ENCODE data around the gene TAF3.

TAF3 gene

DNA sequence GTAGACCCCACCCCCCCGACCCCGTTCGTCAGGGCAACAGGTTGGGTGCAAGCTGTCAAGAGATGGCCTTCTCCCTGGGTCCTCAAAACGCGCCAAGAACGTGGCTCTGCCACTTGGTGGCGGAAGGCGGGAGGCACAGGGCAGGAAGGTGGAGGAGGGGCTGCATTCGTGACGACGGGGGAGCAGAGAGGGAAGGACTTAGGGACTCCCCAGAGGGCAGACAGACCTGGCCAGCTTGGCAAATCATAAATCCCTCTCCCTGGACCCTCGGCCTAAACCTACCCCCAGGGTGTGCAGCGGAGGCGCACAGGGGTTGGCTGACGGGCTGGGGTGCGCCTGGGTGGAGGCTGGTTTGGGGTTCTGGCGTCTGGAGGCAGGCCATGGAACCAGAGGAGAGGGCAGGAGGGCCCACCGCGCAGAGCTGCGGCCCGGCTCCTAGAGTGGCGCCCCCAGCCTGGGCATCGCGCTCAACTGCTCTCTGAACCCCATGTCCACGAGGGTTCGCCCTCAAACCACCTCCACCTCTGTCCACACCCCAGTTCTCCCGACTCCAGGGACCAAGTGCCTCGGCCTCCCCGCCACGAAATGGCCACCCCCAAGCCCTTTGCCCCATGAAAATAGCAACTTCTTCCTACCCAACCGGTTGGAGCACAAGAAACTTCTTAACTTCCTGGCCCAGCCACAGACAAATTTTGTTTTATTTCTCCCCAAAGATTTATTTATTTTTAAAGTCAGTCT, 225.4 kb downstream of the TAF3 start:
- in situ Hi-C loops (cut with HindIII; ENCODE audit: low sequenced_read_pairs), result no loop called here

DNA sequence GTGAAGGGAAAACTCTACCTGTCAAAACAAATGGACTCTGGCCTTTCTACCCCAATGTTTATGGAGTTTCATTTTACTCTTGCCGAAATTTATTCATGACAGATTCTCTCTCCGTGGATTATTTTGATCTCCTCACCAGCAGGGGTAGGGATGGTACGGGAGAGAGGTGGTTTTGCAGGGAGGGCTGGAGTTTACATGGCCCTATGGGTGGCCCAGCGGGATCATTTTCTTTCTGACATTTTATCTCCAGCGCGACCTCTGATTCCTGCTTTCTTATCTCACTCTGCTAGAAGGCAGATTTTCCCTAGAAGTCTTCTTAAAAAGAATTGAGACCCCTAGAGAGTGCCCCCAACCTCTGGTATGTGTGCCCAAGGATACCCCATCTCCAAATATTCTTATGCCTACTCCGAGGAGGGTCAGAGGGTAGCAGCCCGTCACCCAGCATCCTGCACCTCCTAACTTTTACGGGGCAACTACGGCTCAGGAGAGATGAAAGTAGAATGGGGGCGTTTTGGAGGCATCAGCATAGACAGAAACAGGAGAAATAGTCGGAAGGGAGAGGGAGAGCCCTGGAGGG, 226.1 kb downstream of the TAF3 start:
- in situ Hi-C loops (cut with HindIII; ENCODE audit: low sequenced_read_pairs), result no loop called here

DNA sequence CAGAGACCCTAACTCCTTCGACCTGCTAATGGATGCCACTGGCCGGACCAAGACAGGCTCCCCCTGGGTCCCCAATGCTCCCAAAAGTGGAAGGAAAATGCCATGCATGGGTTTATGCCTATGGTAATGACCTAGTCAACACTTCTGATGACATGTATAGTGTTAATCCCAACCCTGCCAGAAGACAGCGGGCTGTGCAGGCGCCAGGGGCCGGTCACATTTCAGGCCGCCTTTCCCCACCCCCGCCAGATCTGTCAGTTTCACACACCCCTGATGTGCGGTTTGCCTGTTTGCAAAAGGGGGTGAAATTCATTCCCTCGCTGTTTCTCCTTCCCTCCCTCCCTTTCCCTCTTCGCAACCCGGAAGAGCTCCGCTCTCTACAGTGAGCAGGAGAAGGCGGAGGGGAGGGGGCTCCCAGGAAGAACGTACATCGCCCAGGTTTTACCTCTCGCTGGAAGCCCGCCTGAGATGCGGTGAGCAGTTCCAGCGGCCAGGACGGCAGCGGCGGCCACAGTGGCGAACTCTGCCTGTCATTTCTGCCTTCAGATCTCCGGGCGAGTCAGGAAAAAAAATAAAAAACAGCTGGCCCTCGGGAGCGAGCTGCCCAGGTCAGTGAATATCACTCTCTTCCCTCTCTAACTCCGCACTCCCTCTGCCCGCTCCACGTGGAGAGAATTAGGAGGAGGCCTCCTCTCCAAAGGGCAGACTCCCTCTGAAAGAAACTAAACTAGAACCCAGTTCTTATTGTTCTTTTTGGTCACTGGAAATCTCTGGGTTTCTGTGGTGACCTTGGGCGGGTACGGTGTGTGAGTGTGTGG, 226.8 kb downstream of the TAF3 start:
- in situ Hi-C loops (cut with HindIII; ENCODE audit: low sequenced_read_pairs), result no loop called here

GRCh38 chr10:8045726-8046494, 227.6 kb downstream of the TAF3 start:
- in situ Hi-C loops (cut with HindIII; ENCODE audit: low sequenced_read_pairs), result no loop called here

DNA sequence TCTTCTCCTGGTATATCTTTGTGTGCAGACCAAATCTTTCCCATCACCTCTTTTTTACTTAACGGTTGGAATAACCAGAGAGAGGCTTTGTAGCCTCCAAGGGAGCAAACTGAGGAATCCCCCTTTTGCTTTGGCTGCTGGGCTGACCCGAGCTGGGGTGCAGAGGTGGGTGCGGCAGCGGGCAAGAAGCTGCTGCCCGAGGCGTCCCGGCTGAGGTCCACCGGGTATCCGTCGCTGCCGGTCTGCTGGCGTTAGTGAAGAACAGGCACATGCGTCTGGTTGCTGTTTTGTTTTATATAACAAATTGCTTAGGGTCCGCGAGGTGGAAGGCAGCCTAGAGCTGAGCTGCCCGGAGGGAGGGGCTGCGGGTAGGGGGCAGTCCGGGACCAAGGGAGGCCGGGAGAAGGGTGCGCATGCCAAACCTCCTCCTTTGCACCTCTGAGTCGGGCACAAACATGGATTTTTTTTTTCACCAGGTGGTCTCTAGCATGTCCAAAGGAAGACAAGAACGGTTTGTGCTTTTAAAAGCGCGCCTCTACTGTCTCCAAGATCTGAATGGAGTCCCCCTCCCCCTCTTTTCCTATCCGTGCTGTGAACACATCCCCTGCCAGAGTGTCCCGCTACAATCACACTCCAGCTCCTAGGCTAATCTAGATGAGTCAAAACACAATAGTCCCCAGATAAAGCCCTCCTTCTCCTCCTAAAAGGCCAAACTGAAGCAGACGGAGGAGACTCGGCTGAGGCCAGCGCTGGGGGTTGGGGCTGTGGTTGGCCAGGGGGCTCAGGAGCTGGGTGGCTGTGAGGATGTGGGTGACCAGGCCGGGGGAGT, 229.4 kb downstream of the TAF3 start:
- in situ Hi-C loops (cut with HindIII; ENCODE audit: low sequenced_read_pairs), result no loop called here

DNA sequence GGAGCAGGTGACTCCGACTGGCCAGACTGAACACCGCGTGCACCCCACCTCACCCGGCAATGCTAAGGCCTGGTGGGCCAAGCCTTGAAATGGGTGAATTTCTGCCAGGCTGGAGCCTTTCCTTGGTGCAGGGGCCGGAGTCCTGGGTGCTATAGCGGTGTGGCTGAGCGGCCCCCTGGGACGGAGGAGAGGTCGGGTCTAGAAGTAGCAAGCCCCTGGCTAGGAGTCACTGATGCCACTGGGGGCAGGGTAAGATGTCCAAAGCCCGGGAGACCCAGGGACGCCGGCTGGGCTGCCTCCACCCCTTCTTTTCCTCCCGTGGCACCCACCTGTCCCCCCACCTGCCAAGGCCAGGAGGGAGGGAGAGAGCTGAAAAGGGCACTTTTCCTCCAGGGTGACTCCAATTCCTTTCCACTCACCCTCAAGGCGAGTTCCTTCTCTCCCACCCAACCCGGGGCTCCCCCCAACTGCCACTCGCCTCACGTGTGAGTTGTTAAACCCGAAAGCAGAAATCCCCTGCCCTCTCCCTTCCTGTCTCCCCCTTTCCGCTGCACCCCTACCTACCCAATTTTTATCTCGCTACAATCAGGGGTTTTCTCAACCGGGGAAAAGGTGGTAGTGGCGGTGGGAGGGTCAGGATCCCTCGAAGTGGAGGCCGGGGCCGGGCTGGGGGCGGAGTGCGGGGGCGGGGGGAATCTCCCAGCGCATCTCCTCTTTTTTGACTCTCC, 230.1 kb downstream of the TAF3 start:
- in situ Hi-C loops (cut with HindIII; ENCODE audit: low sequenced_read_pairs), result no loop called here

DNA sequence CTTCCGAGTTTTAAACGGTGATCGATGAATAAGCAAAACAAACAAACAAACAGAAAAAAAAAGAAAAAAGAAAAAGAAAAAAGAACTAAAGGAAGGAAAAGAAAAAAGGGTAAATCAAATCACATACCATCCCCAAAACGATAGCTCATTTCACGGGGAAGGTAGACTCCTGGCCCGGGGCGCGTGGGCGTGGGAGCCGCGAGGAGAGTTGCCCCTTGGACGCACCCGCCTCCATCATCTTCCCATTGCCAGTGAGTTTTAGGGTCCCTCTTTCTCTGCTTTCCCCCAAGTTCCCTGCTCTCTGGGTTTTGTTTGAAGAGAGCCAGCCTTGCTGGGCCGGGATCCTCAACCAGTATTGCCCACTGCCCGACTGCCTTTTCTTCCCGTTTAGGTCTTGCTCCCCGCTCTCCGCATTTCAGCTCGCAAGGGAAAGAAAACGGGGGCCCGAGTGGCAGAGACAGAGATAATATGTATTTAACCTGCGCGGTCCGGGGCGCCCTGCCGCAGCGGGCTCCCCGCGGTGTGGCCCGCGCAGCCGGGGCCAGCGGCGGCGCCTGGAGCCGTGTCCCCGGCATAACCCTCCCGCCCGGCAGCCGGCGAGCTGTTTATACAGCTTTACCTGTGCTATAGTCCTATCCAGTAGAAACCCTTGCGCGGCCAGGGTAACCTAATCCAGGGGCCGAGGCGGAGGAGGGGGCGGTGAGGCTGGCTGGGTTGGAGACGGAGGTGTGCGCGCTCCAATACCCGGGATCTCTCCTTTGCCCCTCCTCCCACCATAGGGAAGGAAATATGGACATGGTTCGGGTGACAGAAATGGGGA, 230.9 kb downstream of the TAF3 start:
- in situ Hi-C loops (cut with HindIII; ENCODE audit: low sequenced_read_pairs), result no loop called here

- in situ Hi-C loops (cut with HindIII; ENCODE audit: low sequenced_read_pairs), result no loop called here
These were observed 231.7 kb downstream of the TAF3 start for GRCh38 chr10:8049865-8050555.

GRCh38 chr10:8050556-8051108, 232.3 kb downstream of the TAF3 start:
- in situ Hi-C loops (cut with HindIII; ENCODE audit: low sequenced_read_pairs), result no loop called here

DNA sequence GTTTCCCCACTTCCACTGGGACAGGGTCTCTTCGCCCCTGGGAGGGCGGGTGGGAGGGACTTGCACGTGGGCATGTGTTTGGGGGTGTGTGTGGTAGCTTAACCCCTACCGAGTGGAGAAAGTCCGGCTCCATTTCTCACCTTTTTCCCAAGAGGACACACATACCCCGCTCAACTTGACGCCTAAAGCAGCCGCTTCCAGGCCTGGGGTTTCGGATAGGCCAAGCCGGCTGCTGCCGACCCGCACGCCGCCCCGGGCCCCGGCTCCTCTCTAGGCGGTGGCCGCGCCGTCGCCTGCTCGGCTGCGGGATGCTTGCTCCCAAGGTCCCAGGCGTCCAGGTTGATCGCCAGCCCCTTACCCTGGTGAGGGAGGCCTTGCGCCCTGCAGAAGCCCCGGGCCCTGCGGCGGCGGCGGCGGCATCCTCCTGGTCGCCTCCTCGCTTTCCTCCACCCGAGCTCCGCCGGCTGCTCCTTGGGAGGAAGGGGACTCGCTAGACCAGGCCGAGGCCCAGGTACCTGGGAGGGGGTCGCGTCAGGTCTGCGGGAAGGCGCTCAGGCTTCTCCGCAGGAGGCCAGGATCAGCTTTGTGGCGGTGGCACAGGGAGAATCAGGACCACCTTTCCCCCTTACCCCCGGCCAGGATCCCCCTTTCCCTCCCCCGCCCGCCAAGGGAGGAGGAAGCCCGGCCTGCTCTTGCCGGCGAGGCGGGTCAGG, 233.0 kb downstream of the TAF3 start:
- in situ Hi-C loops (cut with HindIII; ENCODE audit: low sequenced_read_pairs), result no loop called here

DNA sequence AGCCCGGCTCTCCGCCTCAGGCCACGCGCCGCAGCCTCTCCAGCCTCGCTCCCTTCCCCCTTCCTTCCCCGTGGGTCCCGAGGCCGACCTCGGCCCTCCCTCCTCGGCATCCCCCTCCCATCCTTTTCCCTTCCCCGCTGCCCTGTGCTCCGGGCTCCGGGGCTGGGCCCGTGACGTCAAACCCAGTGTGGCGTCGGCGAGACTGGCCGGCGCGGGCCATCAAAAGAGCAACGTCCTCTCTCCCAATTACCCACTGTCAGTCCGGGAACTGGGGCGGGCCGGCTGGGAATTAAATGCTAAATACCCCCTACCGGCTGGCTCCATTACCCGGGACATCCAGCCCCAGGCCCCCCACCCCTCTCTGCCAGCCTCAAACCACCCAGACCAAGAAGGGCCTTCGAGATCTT, 233.5 kb downstream of the TAF3 start:
- in situ Hi-C loops (cut with HindIII; ENCODE audit: low sequenced_read_pairs), result no loop called here

DNA sequence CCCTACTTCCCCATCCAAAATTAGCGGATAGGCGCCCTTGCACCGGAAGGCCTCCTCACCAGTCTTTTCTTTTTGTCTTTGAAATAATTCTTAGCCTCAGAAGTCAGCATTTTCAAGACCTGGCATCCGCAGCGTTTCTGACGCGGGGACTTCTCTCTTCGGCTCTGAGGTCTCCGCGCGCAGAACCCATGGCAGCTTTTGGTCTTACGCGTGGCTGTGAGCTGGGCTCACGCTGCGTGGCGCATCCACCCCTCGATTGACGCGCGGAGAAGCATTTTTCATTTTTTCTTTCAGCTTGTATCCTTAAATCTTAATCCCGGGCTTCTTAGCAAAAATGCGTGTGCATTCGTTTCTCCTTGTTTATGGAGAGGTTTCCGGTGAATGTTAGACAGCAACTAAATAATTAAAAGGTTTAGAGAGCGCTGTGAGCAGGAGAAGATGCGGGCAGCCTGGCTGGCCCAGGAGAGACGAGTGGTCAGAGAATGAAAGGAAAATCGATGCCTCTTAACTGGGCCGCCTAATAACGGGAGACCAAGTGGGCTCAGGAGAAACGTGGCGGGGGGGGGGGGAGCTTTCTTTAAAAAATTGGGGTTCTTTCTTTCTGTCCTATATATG, 234.1 kb downstream of the TAF3 start:
- in situ Hi-C loops (cut with HindIII; ENCODE audit: low sequenced_read_pairs), result no loop called here

DNA sequence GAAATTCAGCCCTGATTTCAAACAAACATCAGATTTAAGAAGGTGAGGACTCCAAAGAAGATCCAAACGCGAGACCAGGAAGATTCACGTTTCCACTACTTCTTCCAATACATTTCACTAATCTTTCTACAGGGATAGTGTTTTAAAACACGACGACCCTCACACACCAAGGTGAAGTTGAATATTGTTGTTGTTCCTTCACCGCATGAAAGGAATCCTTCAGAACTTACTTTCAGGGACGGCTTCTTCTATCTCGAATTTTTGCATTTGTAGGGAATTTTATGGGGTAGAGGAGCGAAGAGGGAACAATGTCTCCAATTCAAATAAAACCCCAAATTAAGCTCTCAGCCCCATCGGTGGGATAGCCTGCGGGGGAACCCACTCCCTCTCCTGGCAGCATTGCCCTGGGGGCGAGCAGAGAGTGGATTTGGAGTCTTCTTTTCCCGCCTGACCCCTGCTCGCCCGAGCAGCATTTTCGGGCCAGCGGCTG, 234.7 kb downstream of the TAF3 start:
- in situ Hi-C loops (cut with HindIII; ENCODE audit: low sequenced_read_pairs), result no loop called here

GRCh38 chr10:8053446-8054243, 235.3 kb downstream of the TAF3 start:
- in situ Hi-C loops (cut with HindIII; ENCODE audit: low sequenced_read_pairs), result no loop called here

DNA sequence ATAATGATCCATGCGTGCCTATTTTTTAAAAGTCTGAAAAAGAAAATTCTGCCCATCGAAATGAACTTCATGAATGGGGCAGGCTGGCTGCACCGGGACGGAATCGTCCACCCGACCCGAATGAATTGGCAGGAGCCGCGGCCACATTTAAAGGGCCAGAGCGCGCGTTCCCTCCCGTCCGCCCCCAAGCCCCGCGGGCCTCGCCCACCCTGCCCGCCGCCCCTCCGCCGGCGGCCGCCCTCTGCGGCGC, 235.9 kb downstream of the TAF3 start:
- in situ Hi-C loops (cut with HindIII; ENCODE audit: low sequenced_read_pairs), result no loop called here

Measured in endothelial cell of hepatic sinusoid (primary cell).